SK-N-SH treated with all-trans-retinoic acid at 6 μM for 48 hours (cell line): ENCODE data around the gene GRAMD1B.

Experiments
- ESRRG ChIP-seq: fragments of 250-450 bp; sonication (Bioruptor Pico); IDR thresholded peaks from 2 replicates; pipeline ENCODE4 v1.6.1; 2021; ENCODE audit warnings: mild to moderate bottlenecking
- OSR1 ChIP-seq: fragments of 250-450 bp; sonication (Bioruptor Pico); IDR thresholded peaks from 2 replicates; pipeline ENCODE4 v1.8.0; 2022; ENCODE audit warnings: moderate library complexity, mild to moderate bottlenecking, inconsistent platforms
- TCF4 ChIP-seq: fragments of 250-450 bp; sonication (Bioruptor Pico); IDR thresholded peaks from 2 replicates; pipeline ENCODE4 v1.8.0; 2021; ENCODE audit warnings: mild to moderate bottlenecking, moderate library complexity, borderline replicate concordance
- ZFP3 ChIP-seq: fragments of 250-450 bp; sonication (Bioruptor Pico); IDR thresholded peaks from 2 replicates; pipeline ENCODE4 v1.5.0; 2020; ENCODE audit warnings: mild to moderate bottlenecking, moderate library complexity
- ZFP30 ChIP-seq: fragments of 450-650 bp; formaldehyde crosslinking; IDR thresholded peaks from 2 replicates; pipeline ENCODE4 v1.5.0; 2022; ENCODE audit warnings: mild to moderate bottlenecking, moderate library complexity
- TF ChIP-seq, protein P1 (sequence below): fragments of 250-450 bp; sonication (Bioruptor Pico); IDR thresholded peaks from 2 replicates; pipeline ENCODE4 v1.8.0; 2020; ENCODE audit warnings: mild to moderate bottlenecking, moderate library complexity, borderline replicate concordance
- TF ChIP-seq, protein P2 (sequence below): fragments of 250-450 bp; sonication (Bioruptor Pico); IDR thresholded peaks from 2 replicates; pipeline ENCODE4 v1.5.0; 2020; ENCODE audit warnings: mild to moderate bottlenecking, moderate library complexity

DNA sequence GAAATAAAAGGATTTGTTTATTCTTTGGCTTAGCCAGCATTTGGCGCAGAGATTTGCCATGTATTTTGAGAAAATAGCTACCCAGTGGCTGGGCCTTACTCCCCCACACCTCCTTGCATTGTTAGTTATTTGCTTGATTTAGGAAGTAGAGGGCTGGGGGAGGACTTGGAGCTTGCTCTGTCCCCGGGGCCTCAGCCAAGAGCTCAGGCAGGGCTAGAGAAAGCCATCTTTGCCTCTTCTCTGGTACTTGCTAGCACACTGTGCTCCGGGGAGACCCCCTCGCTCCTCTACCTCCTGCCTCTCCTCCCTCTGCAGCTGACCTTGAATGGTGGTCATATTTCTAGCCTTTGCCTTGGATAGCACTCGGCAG is 131.3 kb downstream of the GRAMD1B start:
- TF ChIP-seq, protein P1, sequence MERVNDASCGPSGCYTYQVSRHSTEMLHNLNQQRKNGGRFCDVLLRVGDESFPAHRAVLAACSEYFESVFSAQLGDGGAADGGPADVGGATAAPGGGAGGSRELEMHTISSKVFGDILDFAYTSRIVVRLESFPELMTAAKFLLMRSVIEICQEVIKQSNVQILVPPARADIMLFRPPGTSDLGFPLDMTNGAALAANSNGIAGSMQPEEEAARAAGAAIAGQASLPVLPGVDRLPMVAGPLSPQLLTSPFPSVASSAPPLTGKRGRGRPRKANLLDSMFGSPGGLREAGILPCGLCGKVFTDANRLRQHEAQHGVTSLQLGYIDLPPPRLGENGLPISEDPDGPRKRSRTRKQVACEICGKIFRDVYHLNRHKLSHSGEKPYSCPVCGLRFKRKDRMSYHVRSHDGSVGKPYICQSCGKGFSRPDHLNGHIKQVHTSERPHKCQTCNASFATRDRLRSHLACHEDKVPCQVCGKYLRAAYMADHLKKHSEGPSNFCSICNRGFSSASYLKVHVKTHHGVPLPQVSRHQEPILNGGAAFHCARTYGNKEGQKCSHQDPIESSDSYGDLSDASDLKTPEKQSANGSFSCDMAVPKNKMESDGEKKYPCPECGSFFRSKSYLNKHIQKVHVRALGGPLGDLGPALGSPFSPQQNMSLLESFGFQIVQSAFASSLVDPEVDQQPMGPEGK: no peak
- no peak for TF ChIP-seq ZFP30 (CRISPR knock-in tag)
- TF ChIP-seq ESRRG (CRISPR knock-in tag): no peak
- TF ChIP-seq, protein P2, sequence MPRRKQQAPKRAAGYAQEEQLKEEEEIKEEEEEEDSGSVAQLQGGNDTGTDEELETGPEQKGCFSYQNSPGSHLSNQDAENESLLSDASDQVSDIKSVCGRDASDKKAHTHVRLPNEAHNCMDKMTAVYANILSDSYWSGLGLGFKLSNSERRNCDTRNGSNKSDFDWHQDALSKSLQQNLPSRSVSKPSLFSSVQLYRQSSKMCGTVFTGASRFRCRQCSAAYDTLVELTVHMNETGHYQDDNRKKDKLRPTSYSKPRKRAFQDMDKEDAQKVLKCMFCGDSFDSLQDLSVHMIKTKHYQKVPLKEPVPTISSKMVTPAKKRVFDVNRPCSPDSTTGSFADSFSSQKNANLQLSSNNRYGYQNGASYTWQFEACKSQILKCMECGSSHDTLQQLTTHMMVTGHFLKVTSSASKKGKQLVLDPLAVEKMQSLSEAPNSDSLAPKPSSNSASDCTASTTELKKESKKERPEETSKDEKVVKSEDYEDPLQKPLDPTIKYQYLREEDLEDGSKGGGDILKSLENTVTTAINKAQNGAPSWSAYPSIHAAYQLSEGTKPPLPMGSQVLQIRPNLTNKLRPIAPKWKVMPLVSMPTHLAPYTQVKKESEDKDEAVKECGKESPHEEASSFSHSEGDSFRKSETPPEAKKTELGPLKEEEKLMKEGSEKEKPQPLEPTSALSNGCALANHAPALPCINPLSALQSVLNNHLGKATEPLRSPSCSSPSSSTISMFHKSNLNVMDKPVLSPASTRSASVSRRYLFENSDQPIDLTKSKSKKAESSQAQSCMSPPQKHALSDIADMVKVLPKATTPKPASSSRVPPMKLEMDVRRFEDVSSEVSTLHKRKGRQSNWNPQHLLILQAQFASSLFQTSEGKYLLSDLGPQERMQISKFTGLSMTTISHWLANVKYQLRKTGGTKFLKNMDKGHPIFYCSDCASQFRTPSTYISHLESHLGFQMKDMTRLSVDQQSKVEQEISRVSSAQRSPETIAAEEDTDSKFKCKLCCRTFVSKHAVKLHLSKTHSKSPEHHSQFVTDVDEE (CRISPR knock-in tag): no peak
- TF ChIP-seq OSR1: no peak
- TF ChIP-seq ZFP3 (CRISPR knock-in tag): no peak
- TF ChIP-seq TCF4 (CRISPR knock-in tag): no peak
